Anterior cingulate cortex (tissue), 58 donors: Measurements from ENCODE around the gene TCP11L1.

Experiments used
- DNase-seq, 58 donors: peaks; one replicate each; lab custom pipeline; 2025; lab: John Stamatoyannopoulos, UW

TCP11L1 gene

GRCh38 chr11:33039274-33040032 is at the start of gene TCP11L1:
Gene TCP11L1 (plus strand): TSS chr11:33039572. CDS start chr11:33043774, 4,202 bp downstream.
- peak; percentile 64 to 97 (median 90) for DNase-seq

GRCh38 chr11:32990481-32990880 is 48.9 kb upstream of the TCP11L1 start:
- no peak for DNase-seq

DNA sequence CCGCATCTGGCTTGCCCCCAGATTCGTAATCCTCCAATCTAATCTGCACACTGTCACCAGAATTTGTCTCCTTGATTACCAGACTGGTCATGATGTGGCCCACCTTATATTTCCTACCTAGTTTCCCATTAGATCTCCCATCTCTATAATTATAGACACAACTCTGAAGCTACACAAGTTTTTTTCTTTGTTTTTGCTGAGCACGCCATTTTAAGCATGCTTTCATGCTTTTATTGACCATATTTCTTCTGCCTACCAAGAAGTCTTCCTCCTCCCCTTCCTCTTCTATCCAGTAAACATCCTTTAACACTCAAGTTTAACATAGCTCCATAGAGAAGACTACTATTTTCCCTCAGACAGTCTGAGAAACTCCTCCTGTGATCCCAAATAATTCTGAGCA is 47.9 kb upstream of the TCP11L1 start:
- no peak for DNase-seq

GRCh38 chr11:32991898-32992297 is 47.5 kb upstream of the TCP11L1 start:
- no peak for DNase-seq

- DNase-seq: no peak
Measured at GRCh38 chr11:33000181-33000580, 39.2 kb upstream of the TCP11L1 start.

GRCh38 chr11:33001281-33001680 is 38.1 kb upstream of the TCP11L1 start:
- DNase-seq: no peak

DNA sequence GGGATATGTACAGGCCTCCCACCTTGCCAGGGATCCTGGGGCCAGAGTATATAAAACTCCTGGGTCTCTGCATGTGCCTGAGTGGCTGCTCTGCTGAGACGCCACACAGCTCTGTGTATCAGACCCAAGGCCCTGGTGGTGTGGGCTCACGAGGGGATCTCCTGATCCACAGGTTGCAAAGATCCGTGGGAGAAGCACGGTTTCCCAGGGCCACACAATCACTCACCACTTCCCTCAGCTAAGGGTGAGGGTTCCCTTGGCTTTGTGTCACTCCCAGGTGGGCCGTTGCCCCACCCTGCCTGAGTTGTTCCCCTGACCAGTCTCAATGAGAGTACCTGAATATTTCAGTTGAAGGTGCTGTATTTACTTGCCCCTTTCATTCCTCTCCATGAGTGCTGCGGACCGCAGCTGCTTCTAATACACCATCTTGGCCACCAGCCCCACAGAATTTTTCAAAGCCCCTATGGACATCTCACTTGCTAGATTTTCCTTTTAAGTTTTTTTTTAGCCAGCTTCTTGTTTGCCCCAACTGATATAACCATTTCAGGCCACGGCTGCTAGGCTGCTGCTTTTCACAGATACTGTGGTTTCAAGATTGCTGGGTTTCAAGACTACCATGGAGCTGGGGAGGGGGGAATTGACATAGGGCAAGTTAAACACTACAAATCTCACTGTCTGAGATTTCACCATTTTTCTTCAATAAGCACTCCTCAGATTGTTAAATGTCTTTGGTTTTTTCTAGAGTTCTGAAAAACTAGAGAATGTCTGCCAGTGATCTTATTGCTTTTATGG is 37.4 kb upstream of the TCP11L1 start:
- no peak for DNase-seq

DNA sequence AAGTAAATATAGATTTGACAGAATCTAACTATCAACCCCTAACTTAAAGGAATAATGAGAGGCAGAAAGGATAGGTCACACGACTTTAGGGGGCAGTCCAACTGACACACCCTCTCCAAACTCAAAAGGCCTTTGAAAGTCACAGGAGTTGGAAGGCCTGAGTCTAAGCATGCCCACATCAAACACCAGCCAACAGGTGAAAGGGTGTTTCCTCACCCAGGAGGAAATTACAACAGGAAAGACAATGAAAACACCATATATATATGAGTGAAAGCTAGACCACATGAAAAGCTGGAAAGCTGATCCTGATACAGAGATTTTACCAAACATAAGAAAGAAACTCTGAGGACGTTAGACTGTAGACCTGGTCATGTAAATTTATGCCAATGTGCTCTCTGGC is 34.2 kb upstream of the TCP11L1 start:
- no peak for DNase-seq

- no peak for DNase-seq
Measured at GRCh38 chr11:33006010-33006409, 33.4 kb upstream of the TCP11L1 start.

GRCh38 chr11:33013755-33014154 is 25.6 kb upstream of the TCP11L1 start:
- DNase-seq: no peak

GRCh38 chr11:33015621-33016551 is 23.5 kb upstream of the TCP11L1 start, which contains the start of gene DEPDC7:
Gene DEPDC7 (plus strand): TSS chr11:33015878. CDS start chr11:33015956, 78 bp downstream.
- DNase-seq: peak in 57 of 58 donors; percentile 8 to 94 (median 83)

DNA sequence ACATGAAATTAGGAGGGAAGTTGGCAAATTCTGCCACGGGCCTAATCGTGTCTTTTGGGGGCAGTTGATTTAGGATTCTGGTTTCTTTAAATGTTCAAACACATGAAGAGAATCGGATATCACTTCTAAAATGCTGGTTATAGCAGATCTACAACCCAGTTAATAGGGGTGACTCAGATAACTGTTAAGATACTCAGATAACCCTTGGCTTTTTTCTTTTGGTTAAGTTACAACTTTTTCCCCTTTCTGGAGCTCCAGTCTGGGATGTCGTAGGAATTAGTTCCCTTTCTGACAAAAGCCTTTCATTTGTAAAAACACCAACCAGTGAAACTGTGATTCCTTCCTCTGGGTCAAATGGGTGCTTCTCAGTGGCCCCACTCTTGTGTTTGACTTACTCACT is 22.7 kb upstream of the TCP11L1 start:
- no peak for DNase-seq

DNA sequence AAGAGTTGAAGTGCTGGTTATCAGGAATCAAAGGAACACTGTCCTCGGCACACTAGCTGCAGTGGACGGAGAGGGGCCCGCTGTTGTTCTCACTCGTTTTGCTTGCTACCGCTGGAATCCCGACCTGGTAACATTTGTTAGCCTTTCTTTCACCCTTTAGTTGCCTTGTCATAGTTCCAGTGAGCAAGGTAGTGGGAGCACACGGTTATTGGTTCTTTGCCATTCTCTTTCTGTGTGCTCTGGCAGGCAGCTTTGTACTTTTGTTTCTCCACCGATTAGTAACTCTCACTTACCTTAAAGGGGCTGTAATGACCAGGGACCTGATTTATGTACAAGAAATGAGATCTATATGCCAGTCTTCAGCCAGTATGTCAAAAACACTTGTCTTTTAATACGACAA is 21.9 kb upstream of the TCP11L1 start:
- no peak for DNase-seq

GRCh38 chr11:33017965-33018364 is 21.4 kb upstream of the TCP11L1 start:
- no peak for DNase-seq

GRCh38 chr11:33018840-33019239 is 20.5 kb upstream of the TCP11L1 start:
- DNase-seq: no peak

- DNase-seq: no peak
Measured at GRCh38 chr11:33021501-33021900, 17.9 kb upstream of the TCP11L1 start.

DNA sequence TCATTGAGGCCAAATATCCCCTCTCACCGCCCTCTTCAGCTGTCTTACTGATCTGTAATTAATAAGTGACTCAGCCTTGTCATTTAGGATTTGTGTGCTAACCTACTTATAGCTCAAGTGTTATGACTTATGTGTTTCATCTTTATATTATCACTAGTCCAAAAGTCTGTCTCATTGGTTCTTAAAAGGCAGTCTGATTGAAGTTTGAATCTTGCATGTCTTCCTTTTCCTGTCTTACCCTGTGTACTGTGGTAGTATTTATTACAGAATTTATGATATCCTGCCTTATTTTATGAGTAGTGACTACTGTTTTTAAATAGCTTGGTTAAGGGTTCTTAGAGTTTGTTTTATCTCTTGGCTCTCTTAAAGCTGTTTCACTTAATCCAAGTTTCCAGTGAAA is 17.4 kb upstream of the TCP11L1 start:
- no peak for DNase-seq

GRCh38 chr11:33025339-33025722 is 14.0 kb upstream of the TCP11L1 start:
- DNase-seq: no peak

GRCh38 chr11:33027233-33027632 is 12.1 kb upstream of the TCP11L1 start:
- DNase-seq: no peak

DNA sequence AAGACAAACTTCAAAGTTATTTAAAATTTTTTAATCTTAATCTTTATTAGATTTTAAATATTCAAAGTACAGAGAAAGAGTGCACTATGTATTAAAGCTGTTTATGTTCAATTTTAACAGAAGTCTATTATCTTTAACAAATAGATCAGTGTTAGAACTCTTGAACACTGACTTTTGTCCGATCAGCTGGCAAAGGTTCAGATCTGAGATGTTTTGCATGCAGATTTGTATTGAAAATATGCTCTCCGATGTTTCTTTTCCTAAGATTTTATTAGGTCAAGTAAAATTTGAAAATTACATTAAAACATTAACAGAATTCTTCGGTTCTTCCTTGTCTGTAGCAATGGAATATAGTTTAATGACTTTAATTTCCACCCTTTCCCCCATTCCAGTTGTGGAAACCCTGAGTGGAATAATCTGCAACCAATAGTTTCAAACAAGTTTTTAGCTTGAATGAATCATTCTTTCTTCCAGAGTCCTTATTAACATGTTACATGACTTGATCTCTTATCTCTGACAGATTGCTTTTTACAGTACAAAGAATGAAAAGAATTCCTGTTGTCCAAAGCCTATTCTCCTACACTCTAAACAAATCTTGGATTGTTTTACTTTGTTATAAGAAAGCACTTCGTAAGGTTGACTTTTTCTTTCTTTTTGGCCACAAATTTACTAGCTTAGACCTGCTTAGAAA is 11.4 kb upstream of the TCP11L1 start:
- DNase-seq: peak in 1 of 58 donors; percentile 5
